GM10266 (cell line): ENCODE results near the gene PABPC4L.

Source experiments
- DNase-seq: peaks from one replicate; pipeline ENCODE4 v3.0.0; 2012; ENCODE audit errors: extremely low spot score
- CTCF ChIP-seq: IDR thresholded peaks from 2 replicates; pipeline ENCODE4 v1.5.1; 2012; ENCODE audit warnings: mild to moderate bottlenecking, low read depth; ENCODE audit not compliant: control insufficient read depth, insufficient read depth; ENCODE audit errors: missing control alignments

The PABPC4L gene

GRCh38 chr4:134154097-134154496 is 47.5 kb downstream of the PABPC4L start:
- DNase-seq: no peak
- no peak for TF ChIP-seq CTCF

- no peak for TF ChIP-seq CTCF
- no peak for DNase-seq
Measured at GRCh38 chr4:134147941-134148340, 53.6 kb downstream of the PABPC4L start.
